Liver (tissue), 9 donors: ENCODE measurements around the gene KNDC1. TPM values are rescaled to one million over a fixed set of nuclear protein-coding genes. Genes with fewer than 3 reads are reported as not detected.

ENCODE experiments used
- DNase-seq: peaks from one replicate; pipeline ENCODE4 v3.0.0-alpha.2; 2017; ENCODE audit warnings: low spot score
- H3K27ac ChIP-seq, 2 donors: one replicate each; pipeline ENCODE4 v1.7.0; 2013; ENCODE audit warnings: inconsistent platforms in 2 of 2, low read length in 2 of 2, control low read depth in 1 of 2, low read depth in 1 of 2, mild to moderate bottlenecking in 1 of 2
- H3K27me3 ChIP-seq, 4 donors: one replicate each; pipeline versions ENCODE4 v1.6.1 to v1.7.0; 2013; ENCODE audit warnings: low read length in 3 of 4, inconsistent platforms in 1 of 4, mild to moderate bottlenecking in 1 of 4, moderate library complexity in 1 of 4; ENCODE audit not compliant: control insufficient read depth in 4 of 4, insufficient read depth in 4 of 4
- H3K36me3 ChIP-seq, 4 donors: one replicate each; pipeline versions ENCODE4 v1.6.1 to v1.7.0; 2013; ENCODE audit warnings: low read length in 3 of 4, mild to moderate bottlenecking in 3 of 4, low read depth in 1 of 4, moderate library complexity in 1 of 4; ENCODE audit not compliant: control insufficient read depth in 4 of 4, insufficient read depth in 3 of 4
- H3K4me1 ChIP-seq, 4 donors: one replicate each; pipeline versions ENCODE4 v1.6.1 to v1.7.0; 2013; ENCODE audit warnings: low read length in 3 of 4, mild to moderate bottlenecking in 3 of 4, moderate library complexity in 1 of 4; ENCODE audit not compliant: control insufficient read depth in 4 of 4, insufficient read depth in 4 of 4
- H3K4me3 ChIP-seq, 3 donors: one replicate each; pipeline versions ENCODE4 v1.6.1 to v1.7.0; 2013; ENCODE audit warnings: low read length in 3 of 3, control low read depth in 1 of 3, low read depth in 1 of 3, mild to moderate bottlenecking in 1 of 3
- H3K9ac ChIP-seq, 2 donors: one replicate each; pipeline ENCODE4 v1.7.0; 2013; ENCODE audit warnings: low read length in 2 of 2, mild to moderate bottlenecking in 2 of 2, moderate library complexity in 2 of 2, control low read depth in 1 of 2, low read depth in 1 of 2
- H3K9me3 ChIP-seq, 4 donors: one replicate each; pipeline versions ENCODE4 v1.6.1 to v1.7.0; 2013; ENCODE audit warnings: low read length in 3 of 4; ENCODE audit not compliant: control insufficient read depth in 4 of 4
- GABPA ChIP-seq, 2 donors: IDR thresholded peaks in 1 of 2; conservative IDR thresholded peaks in 1 of 2; 2 replicates each; pipeline ENCODE4 v1.6.1; 2016; ENCODE audit warnings: antibody characterized with exemption in 2 of 2, mild to moderate bottlenecking in 1 of 2, moderate library complexity in 1 of 2
- JUND ChIP-seq, 2 donors: IDR thresholded peaks; 2 replicates each; pipeline ENCODE4 v1.6.1; 2016; ENCODE audit warnings: antibody characterized with exemption in 2 of 2
- NR2F2 ChIP-seq: IDR thresholded peaks from 2 replicates; pipeline ENCODE4 v1.6.1; 2016; ENCODE audit warnings: antibody characterized with exemption
- RAD21 ChIP-seq, 2 donors: IDR thresholded peaks; 2 replicates each; pipeline ENCODE4 v1.6.1; 2016; ENCODE audit warnings: antibody characterized with exemption in 2 of 2, mild to moderate bottlenecking in 2 of 2
- REST ChIP-seq: IDR thresholded peaks from 2 replicates; pipeline ENCODE4 v1.6.1; 2016; ENCODE audit warnings: antibody characterized with exemption, mild to moderate bottlenecking
- SP1 ChIP-seq: IDR thresholded peaks from 2 replicates; pipeline ENCODE4 v1.6.1; 2018; ENCODE audit warnings: antibody characterized with exemption, mild to moderate bottlenecking
- YY1 ChIP-seq: IDR thresholded peaks from 2 replicates; pipeline ENCODE4 v1.6.1; 2016; ENCODE audit warnings: antibody characterized with exemption, mild to moderate bottlenecking
- WGBS: extraction: QIAGEN DNeasy Blood & Tissue Kit; methylation state at CpG from one replicate; pipeline ENCODE4 v1.1.7; 2013; 5-methylcytosine and 5-hydroxymethylcytosine counted together
- polyA plus RNA-seq, 2 donors: library from polyadenylated mRNA; stranded (reverse) in 1 of 2; unstranded in 1 of 2; fragments of 200-250 nt in 1 of 2; fragments of >200 nt in 1 of 2; fragmentation: Nextera tagmentation in 1 of 2; extraction: Ambion mirVana in 1 of 2; gene quantifications; one replicate each; pipeline versions ENCODE4 v1.2.1 to v1.2.3, GENCODE V29; 2013 to 2015
- total RNA-seq, 2 donors: library from RNA; depleted of rRNA; stranded (reverse); fragments of >200 nt; gene quantifications; one replicate each; pipeline ENCODE4 v1.2.3, GENCODE V29; 2014
- TF ChIP-seq, protein P1 (sequence below): fragments of 150-350 bp; IDR thresholded peaks from 2 replicates; pipeline ENCODE4 v1.5.1; 2017; ENCODE audit warnings: improper control_type of control experiment, low read depth, low read length; ENCODE audit not compliant: missing input control
- TF ChIP-seq, protein P2 (sequence below): IDR thresholded peaks from 2 replicates; pipeline ENCODE4 v1.6.1; 2016; ENCODE audit warnings: antibody characterized with exemption
- donor health status: healthy.
- donor health status: healthy.
- donor health status: healthy.
- donor health status: healthy.
- donor health status: healthy.

The KNDC1 gene
- total RNA-seq (1 to 10 TPM in 1 of 2 donors, under 1 TPM in 1; 0.61 to 8.0 TPM), polyA plus RNA-seq (10 to 100 TPM in 1 of 2 donors, under 1 TPM in 1; 0.53 to 12.9 TPM)

GRCh38 chr10:133159950-133160825, at the start of gene KNDC1:
Gene KNDC1, plus strand, starts transcription at chr10:133160219. Its CDS starts 249 bp downstream, at chr10:133160468.
- no peak for DNase-seq

More at GRCh38 chr10:133159950-133160825, at the start of gene KNDC1:
- H3K27me3 ChIP-seq, result no peaks in the 10 kb centered on the region
- H3K4me3 ChIP-seq, result peak within 1 kb of the TSS; percentile 63 to 79 (median 68)
- 2% methylated on average over 108 of the region's 108 CpGs for WGBS
- H3K9me3 ChIP-seq, result no peaks in the 10 kb centered on the region
- H3K9ac ChIP-seq, result no peak within 1 kb of the TSS
- no peak within 1 kb of the TSS for H3K27ac ChIP-seq
- H3K4me1 ChIP-seq, result peaks cover 0 to 28% (median 21%) of the 10 kb centered on the region in 4 donors
- TF ChIP-seq, protein P1, sequence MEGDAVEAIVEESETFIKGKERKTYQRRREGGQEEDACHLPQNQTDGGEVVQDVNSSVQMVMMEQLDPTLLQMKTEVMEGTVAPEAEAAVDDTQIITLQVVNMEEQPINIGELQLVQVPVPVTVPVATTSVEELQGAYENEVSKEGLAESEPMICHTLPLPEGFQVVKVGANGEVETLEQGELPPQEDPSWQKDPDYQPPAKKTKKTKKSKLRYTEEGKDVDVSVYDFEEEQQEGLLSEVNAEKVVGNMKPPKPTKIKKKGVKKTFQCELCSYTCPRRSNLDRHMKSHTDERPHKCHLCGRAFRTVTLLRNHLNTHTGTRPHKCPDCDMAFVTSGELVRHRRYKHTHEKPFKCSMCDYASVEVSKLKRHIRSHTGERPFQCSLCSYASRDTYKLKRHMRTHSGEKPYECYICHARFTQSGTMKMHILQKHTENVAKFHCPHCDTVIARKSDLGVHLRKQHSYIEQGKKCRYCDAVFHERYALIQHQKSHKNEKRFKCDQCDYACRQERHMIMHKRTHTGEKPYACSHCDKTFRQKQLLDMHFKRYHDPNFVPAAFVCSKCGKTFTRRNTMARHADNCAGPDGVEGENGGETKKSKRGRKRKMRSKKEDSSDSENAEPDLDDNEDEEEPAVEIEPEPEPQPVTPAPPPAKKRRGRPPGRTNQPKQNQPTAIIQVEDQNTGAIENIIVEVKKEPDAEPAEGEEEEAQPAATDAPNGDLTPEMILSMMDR, result no peak
- no peak for TF ChIP-seq SP1
- TF ChIP-seq, protein P2, sequence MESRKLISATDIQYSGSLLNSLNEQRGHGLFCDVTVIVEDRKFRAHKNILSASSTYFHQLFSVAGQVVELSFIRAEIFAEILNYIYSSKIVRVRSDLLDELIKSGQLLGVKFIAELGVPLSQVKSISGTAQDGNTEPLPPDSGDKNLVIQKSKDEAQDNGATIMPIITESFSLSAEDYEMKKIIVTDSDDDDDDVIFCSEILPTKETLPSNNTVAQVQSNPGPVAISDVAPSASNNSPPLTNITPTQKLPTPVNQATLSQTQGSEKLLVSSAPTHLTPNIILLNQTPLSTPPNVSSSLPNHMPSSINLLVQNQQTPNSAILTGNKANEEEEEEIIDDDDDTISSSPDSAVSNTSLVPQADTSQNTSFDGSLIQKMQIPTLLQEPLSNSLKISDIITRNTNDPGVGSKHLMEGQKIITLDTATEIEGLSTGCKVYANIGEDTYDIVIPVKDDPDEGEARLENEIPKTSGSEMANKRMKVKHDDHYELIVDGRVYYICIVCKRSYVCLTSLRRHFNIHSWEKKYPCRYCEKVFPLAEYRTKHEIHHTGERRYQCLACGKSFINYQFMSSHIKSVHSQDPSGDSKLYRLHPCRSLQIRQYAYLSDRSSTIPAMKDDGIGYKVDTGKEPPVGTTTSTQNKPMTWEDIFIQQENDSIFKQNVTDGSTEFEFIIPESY, result no peak
- TF ChIP-seq JUND (IDR thresholded peaks at IDR 0.05), result no peak
- no peak for TF ChIP-seq REST
- no peak for TF ChIP-seq RAD21 (IDR thresholded peaks at IDR 0.05)
- no peak for TF ChIP-seq GABPA (IDR thresholded peaks at IDR 0.05 in 1 of 2, conservative IDR thresholded peaks at IDR 0.05 in 1 of 2)
- no peak for TF ChIP-seq YY1
- TF ChIP-seq NR2F2, result no peak
- no peaks in the 10 kb centered on the region for H3K36me3 ChIP-seq
